Measurements from ENCODE around the gene SRP72.

- TF ChIP-seq CTCF (IDR thresholded peaks at IDR 0.05; ENCODE audit: low read depth, low read length) (no peak), EZH2phosphoT487 (IDR thresholded peaks at IDR 0.05; ENCODE audit: low read depth) (no peak)
These were observed 3.7 kb upstream of the SRP72 start for GRCh38 chr4:56463711-56464110.
